Spinal cord (tissue), 10 donors: ENCODE data around the gene RNF39. TPM values are rescaled to one million over a fixed set of nuclear protein-coding genes. Genes with fewer than 3 reads are reported as not detected.

Experiments used
- DNase-seq, 6 donors: peaks; one replicate each; pipeline versions ENCODE4 v3.0.0 to v3.0.0-alpha.2; 2013 to 2015; ENCODE audit warnings: low spot score in 6 of 6, low read depth in 4 of 6
- H3K27ac ChIP-seq: one replicate; pipeline ENCODE4 v1.5.1; 2013; ENCODE audit warnings: low read depth, low read length, control low read depth
- H3K27me3 ChIP-seq: one replicate; pipeline ENCODE4 v1.6.1; 2013; ENCODE audit warnings: low read length; ENCODE audit not compliant: control insufficient read depth, insufficient read depth
- H3K36me3 ChIP-seq: one replicate; pipeline ENCODE4 v1.6.1; 2013; ENCODE audit warnings: low read length; ENCODE audit not compliant: control insufficient read depth, insufficient read depth
- H3K4me1 ChIP-seq: one replicate; pipeline ENCODE4 v1.6.1; 2013; ENCODE audit warnings: low read length; ENCODE audit not compliant: control insufficient read depth, insufficient read depth
- H3K4me3 ChIP-seq: one replicate; pipeline ENCODE4 v1.5.1; 2013; ENCODE audit warnings: low read depth, low read length, control low read depth
- H3K9me3 ChIP-seq: one replicate; pipeline ENCODE4 v1.6.1; 2013; ENCODE audit warnings: low read length; ENCODE audit not compliant: control insufficient read depth, insufficient read depth
- WGBS: methylation state at CpG from one replicate; pipeline ENCODE4 v1.1.5; 2013; ENCODE audit warnings: missing lambda C conversion rate; ENCODE audit not compliant: insufficient coverage; 5-methylcytosine and 5-hydroxymethylcytosine counted together
- polyA plus RNA-seq, 2 donors: library from polyadenylated mRNA; unstranded; fragments of 120-200 nt; gene quantifications; one replicate each; pipeline ENCODE4 v1.2.1, GENCODE V29; 2013; ENCODE audit not compliant: insufficient read length in 2 of 2
- total RNA-seq, 2 donors: library from RNA; depleted of rRNA in 1 of 2; stranded (reverse); fragments of 120-200 nt in 1 of 2; fragments of >200 nt in 1 of 2; gene quantifications; one replicate each; pipeline versions ENCODE4 v1.2.3 to v1.2.4, GENCODE V29; 2013 to 2014
- donor health status: healthy.

The RNF39 gene
- total and polyA plus RNA-seq, 4 donors, result 2.2 to 2.3 TPM; not detected in 2

GRCh38 chr6:30111266-30111856 lies 35.8 kb upstream of the RNF39 start:
- no peaks in the 10 kb centered on the region for H3K9me3 ChIP-seq
- peaks cover 67% of the 10 kb centered on the region for H3K27me3 ChIP-seq
- DNase-seq, result no peak
- no peaks in the 10 kb centered on the region for H3K36me3 ChIP-seq
- H3K4me3 ChIP-seq, result no peak overlapping the region
- H3K4me1 ChIP-seq, result no peaks in the 10 kb centered on the region
- H3K27ac ChIP-seq, result no peak overlapping the region
- WGBS, result 46% methylated on average over 27 of the region's 27 CpGs

DNA sequence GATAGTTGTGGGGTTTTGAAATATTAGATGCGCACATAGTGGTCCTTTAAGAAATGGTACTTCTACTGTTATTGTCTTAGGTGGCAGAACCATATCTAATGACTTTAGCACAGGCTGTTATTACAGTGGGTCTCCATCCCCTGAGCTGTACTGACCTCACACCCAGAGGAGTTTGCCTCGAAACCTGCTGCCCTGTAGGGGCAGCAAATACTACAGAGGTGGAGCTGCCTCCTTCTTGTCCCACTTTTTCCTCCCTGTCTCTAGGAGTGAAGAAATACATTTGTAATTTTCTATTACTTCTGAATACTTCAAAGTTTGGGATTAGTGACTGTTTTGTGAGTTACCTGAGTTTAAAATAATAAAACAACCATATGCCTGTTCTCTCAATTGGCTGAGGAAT lies 29.1 kb upstream of the RNF39 start:
- no CpG with 5 or more reads among the region's 2 CpGs for WGBS
- H3K9me3 ChIP-seq, result no peaks in the 10 kb centered on the region
- no peak for DNase-seq
- peaks cover 85% of the 10 kb centered on the region for H3K27me3 ChIP-seq
- H3K4me3 ChIP-seq, result no peak overlapping the region
- H3K4me1 ChIP-seq, result peaks cover 30% of the 10 kb centered on the region
- no peaks in the 10 kb centered on the region for H3K36me3 ChIP-seq
- H3K27ac ChIP-seq, result no peak overlapping the region

GRCh38 chr6:30103872-30104179 lies 28.3 kb upstream of the RNF39 start:
- Histone ChIP-seq H3K4me1 (peaks cover 30% of the 10 kb centered on the region), H3K9me3 (no peaks in the 10 kb centered on the region), H3K4me3 (no peak overlapping the region), H3K27me3 (peaks cover 88% of the 10 kb centered on the region), H3K27ac (no peak overlapping the region), H3K36me3 (no peaks in the 10 kb centered on the region)
- DNase-seq, result no peak
- WGBS, result no CpG with 5 or more reads among the region's 3 CpGs

DNA sequence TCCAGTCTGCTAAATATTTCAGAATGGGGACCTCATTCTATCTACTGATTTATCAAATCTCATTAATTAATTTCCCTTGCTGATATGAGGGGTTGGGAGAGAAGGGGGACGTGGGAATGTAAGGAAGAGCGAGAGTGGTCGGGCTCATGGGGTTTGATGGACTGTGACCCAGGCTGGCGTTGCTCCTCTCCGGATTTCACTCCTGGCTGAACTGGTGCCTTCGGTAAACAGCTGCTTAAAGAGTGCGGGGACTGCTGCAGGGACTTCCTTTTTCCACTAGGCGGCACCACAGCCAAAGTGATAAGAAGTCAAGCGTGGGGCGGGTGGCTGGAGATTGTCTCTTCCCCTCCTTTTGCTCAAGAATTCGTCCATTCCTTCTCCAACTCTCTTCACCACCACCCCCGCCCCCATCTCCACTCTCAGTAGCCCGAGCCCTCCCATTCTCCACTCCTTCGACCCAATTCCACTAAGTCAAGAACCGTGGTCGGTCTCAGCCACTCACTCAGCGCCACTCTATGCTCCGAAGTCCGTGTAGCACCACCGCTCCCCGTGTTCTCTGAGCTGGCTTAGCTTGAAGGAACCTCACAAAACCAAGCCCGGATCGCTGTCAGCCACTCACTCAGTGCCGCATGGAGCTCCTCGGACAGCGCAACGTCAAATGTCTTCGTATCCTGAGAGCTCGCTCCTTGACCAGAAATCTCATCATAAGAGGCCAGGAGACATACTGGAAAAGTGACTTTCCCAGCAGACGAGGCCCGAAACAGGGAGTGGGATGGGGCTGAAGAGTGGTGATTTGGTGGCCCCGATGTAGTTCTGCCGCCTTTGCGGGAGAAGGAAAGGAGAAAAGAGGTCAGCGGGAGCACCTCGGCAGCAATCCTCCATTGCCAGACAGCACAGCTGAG lies 27.7 kb upstream of the RNF39 start:
- peak in 5 of 6 donors; percentile 57 to 93 (median 77) for DNase-seq
- peaks cover 30% of the 10 kb centered on the region for H3K4me1 ChIP-seq
- H3K4me3 ChIP-seq, result peak overlapping the region; percentile 28
- H3K27me3 ChIP-seq, result peaks cover 89% of the 10 kb centered on the region
- H3K9me3 ChIP-seq, result no peaks in the 10 kb centered on the region
- H3K27ac ChIP-seq, result no peak overlapping the region
- WGBS, result 6% methylated on average over 31 of the region's 36 CpGs
- H3K36me3 ChIP-seq, result no peaks in the 10 kb centered on the region

- Histone ChIP-seq H3K27me3 (peaks cover 90% of the 10 kb centered on the region), H3K4me3 (peak overlapping the region; percentile 19), H3K27ac (no peak overlapping the region), H3K9me3 (no peaks in the 10 kb centered on the region), H3K36me3 (no peaks in the 10 kb centered on the region), H3K4me1 (peaks cover 30% of the 10 kb centered on the region)
- no peak for DNase-seq
- WGBS, result no CpG with 5 or more reads among the region's 15 CpGs
These were observed 26.9 kb upstream of the RNF39 start for GRCh38 chr6:30102414-30102969.

DNA sequence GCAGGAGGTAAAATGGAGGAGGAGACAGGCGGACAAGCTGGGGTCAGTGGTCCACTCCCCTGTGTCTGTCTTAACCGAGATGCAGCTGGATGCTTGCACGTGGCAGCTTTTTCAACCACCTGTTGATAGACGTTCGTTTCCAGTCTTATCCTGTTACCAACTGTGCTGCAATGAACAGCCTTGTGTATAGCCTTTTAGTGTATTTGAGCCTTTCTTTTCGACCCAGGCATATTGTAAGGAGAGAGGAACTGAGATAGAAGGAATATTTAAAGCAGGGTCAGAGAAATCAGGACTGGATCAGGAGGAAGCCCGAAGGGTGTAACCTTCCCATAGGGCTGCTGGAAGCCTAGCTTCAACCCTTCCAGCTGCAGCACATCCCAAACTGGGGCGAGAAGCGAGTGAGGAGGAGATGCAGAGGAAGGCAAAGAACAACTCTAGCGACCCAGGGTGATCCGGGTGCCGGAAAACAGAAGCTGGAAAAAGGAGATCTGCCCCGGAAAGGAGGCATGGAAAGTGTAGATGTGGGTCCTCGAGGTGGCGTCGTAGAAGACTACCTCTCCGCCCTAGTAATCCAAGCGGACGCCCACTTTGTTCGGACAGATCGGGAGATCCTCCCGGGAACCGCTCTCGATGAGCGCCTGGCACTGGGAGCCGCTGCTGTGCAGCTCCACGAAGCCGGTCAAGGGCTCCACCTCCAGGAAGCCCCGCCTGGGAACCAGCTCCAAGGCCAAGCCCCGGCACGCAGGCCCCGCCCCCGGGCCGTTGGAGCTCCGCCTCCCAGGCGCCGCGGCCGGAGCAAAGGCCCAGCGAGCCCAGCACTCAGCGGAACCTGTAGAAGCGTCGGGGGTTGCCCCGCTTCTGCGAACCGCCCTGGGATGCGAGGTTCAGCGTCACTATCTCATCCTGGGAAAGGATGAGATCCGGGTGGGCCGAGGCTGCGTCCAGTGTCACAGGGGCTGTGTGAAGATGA lies 26.2 kb upstream of the RNF39 start:
- H3K4me3 ChIP-seq, result peak overlapping the region; percentile 35
- H3K9me3 ChIP-seq, result no peaks in the 10 kb centered on the region
- peaks cover 30% of the 10 kb centered on the region for H3K4me1 ChIP-seq
- no peaks in the 10 kb centered on the region for H3K36me3 ChIP-seq
- peak in 4 of 6 donors; percentile 15 to 79 (median 52) for DNase-seq
- peaks cover 95% of the 10 kb centered on the region for H3K27me3 ChIP-seq
- H3K27ac ChIP-seq, result no peak overlapping the region
- under 1% methylated on average over 47 of the region's 51 CpGs for WGBS

GRCh38 chr6:30100585-30101443 lies 25.2 kb upstream of the RNF39 start:
- H3K27me3 ChIP-seq, result peaks cover 90% of the 10 kb centered on the region
- no peak for DNase-seq
- 3% methylated on average over 40 of the region's 47 CpGs for WGBS
- H3K36me3 ChIP-seq, result no peaks in the 10 kb centered on the region
- no peaks in the 10 kb centered on the region for H3K9me3 ChIP-seq
- peaks cover 30% of the 10 kb centered on the region for H3K4me1 ChIP-seq
- no peak overlapping the region for H3K27ac ChIP-seq
- no peak overlapping the region for H3K4me3 ChIP-seq

GRCh38 chr6:30100154-30100553 lies 24.6 kb upstream of the RNF39 start:
- Histone ChIP-seq H3K27me3 (peaks cover 86% of the 10 kb centered on the region), H3K4me3 (no peak overlapping the region), H3K27ac (no peak overlapping the region), H3K4me1 (peaks cover 34% of the 10 kb centered on the region), H3K36me3 (no peaks in the 10 kb centered on the region), H3K9me3 (no peaks in the 10 kb centered on the region)
- no peak for DNase-seq
- 8% methylated on average over 3 of the region's 8 CpGs for WGBS
